GM19468 (cell line): ENCODE data around the gene WASHC4.

ENCODE experiments used
- ATAC-seq: cut with Tn5 transposase; IDR thresholded peaks from one replicate; pipeline ENCODE4 v1.9.1; 2021; ENCODE audit warnings: mild to moderate bottlenecking, moderate library complexity, moderate number of reproducible peaks; ENCODE audit not compliant: unreplicated experiment; ENCODE audit errors: extremely low read depth

Gene WASHC4

GRCh38 chr12:105204916-105205315 is 97.4 kb downstream of the WASHC4 start:
- ATAC-seq = no peak

DNA sequence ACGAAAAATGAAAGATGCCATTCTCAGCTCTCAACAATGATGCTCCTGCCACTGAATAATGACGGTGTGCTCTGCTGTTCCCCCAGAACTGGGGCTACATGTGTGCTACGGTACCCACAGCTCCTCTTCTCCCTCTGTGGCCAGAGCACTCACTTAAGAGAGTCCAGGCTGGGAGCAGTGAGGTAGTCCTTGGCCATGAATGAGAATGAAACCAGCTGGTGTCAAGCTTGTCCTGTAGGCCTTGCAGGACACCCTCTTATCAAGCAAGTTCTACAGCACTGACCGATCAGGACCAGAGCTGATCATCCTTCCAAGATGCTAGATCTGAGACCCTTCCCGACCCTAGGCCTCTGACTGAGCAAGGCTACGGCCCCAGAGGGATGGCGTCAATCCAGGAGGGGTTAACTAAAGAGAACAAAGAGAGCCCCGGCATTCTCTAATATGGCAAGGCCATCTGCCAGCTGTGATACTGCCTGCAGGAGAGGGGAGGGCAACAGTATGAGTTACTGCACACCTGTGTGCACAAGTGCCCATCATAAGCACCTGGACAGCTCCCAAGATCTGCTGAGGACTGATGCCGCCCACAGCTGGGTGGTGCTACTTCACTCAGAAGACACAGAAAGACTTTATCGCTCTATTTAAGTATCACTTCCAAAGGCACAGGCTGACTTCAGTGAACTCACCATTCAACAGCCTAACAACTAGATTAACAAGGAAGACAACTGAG is 98.0 kb downstream of the WASHC4 start:
- no peak for ATAC-seq

GRCh38 chr12:105206686-105207374 is 99.3 kb downstream of the WASHC4 start:
- no peak for ATAC-seq

- ATAC-seq = no peak
Measured at GRCh38 chr12:105209091-105209490, 101.6 kb downstream of the WASHC4 start.

DNA sequence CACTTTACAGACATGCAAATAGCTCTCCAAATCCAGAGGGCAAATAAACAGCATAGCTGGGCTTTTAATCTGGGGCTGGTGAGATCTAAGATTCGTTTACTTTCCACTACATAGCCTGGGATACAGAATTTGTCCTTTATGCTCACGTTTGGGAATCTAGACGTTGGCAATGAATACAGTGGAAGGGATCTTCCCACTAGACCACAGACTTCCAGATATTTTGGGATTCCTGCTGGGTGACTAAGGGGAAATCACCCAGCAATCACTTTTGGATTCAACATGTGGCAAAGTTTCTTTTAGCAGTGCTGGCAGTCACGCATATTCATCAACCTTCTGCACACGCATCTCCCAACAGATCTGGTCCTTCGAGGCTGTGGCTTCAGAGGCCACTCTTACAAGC is 104.9 kb downstream of the WASHC4 start:
- ATAC-seq = no peak

GRCh38 chr12:105214148-105214547 is 106.6 kb downstream of the WASHC4 start:
- ATAC-seq = no peak

GRCh38 chr12:105214670-105215375 is 107.3 kb downstream of the WASHC4 start:
- ATAC-seq = no peak

DNA sequence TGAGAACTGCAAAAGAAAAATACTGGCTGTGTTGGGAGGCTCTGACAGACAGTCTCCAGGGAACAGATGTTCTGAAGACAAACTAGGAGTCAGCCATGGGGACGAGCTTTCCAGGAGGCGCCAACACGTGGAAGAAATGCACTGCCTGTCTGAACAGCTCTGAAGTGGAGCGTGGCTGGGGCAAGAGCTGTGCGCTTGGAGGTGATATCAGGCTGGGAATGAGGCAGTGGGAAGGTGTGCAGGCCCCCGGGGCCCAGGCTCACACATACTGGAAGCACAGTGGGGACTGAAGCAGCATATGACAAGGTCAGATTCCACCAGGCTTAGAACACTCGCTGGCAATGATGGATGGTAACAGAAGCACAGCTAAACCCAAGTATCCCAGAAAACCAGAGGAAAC is 110.9 kb downstream of the WASHC4 start:
- ATAC-seq = no peak
